Measurements from ENCODE around the gene TK2.

The TK2 gene

DNA sequence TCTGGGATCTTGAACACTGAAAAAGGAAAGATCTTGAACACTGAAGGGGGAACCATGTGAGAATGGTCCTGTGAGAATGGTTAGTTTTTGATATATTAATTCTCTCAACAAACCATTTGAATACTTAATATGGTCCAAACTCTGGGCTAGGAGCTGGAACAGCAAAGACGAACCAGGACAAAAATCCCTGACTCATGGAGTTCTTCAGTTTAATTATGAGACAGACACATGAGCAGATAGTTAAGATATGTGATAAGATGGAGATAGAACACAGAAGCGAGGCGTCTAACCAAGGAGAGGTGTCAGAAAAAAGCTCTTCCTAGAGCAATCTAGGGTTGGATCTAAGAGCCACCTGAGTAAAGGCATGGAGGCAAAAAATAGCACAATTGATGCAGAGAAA, 4.1 kb upstream of the TK2 start:
- TF ChIP-seq, protein P1, sequence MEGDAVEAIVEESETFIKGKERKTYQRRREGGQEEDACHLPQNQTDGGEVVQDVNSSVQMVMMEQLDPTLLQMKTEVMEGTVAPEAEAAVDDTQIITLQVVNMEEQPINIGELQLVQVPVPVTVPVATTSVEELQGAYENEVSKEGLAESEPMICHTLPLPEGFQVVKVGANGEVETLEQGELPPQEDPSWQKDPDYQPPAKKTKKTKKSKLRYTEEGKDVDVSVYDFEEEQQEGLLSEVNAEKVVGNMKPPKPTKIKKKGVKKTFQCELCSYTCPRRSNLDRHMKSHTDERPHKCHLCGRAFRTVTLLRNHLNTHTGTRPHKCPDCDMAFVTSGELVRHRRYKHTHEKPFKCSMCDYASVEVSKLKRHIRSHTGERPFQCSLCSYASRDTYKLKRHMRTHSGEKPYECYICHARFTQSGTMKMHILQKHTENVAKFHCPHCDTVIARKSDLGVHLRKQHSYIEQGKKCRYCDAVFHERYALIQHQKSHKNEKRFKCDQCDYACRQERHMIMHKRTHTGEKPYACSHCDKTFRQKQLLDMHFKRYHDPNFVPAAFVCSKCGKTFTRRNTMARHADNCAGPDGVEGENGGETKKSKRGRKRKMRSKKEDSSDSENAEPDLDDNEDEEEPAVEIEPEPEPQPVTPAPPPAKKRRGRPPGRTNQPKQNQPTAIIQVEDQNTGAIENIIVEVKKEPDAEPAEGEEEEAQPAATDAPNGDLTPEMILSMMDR (conservative IDR thresholded peaks at IDR 0.05; ENCODE audit: control insufficient read depth, insufficient read depth, low read depth, low read length) = no peak
- DNase-seq (ENCODE audit: low read depth) = no peak
- no peak overlapping the region for H3K4me3 ChIP-seq (ENCODE audit: control insufficient read depth, low read depth, low read length)

DNA sequence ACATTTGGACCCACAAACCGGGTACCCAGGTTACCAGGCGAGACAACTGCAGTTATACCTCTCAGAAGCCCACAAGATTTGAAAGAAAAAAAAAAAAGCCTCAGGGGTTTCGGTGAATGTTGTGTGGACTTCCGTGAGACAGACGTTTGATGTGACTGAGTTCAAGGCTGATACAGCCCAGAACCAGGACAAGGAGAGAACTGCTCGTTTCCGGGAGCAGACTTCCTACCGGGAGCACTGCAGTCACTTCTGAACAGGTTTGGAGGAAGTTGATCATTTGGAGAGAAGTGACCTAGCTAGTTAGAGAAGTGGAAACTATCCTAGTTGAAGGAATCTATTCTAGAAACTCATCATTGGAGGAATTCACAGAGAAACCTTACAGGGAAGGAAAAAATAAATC, 3.3 kb upstream of the TK2 start:
- TF ChIP-seq, protein P1 (conservative IDR thresholded peaks at IDR 0.05; ENCODE audit: control insufficient read depth, insufficient read depth, low read depth, low read length) = no peak
- peak overlapping the region; percentile 80 for H3K4me3 ChIP-seq (ENCODE audit: control insufficient read depth, low read depth, low read length)
- peak; percentile 14 for DNase-seq (ENCODE audit: low read depth)

DNA sequence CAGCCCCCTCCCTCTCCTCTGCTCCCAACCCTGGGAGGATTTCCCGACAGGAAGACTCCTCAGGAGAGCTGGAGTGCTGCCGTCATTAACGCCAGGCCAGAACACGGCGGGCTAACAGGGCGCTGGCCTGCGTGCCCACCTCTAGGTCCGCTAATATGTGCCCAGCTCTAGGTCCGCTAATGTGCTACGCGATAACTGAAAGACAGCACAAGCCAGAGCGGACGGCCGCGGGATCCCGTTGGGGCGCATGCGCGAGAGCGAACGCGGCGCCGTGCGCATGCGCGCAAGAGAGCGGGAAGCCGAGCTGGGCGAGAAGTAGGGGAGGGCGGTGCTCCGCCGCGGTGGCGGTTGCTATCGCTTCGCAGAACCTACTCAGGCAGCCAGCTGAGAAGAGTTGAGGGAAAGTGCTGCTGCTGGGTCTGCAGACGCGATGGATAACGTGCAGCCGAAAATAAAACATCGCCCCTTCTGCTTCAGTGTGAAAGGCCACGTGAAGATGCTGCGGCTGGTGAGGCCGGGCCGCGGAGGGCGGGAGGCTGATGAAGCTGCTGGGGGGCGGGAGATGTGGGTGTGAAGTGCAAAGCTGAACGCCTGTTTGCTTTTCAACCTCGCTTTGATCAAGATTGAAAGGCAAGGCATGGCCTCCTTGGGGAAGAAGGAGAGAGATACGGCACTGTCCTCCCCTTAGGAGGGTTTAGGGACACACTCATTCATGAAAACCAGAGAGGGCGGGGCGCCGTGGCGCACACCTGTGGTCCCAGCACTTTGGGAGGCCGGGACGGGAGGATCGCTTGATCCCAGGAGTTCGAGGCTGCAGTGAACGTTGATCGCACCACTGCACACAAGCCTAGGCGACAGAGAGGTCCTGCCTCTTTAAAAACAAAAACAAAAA, 2.6 kb upstream of the TK2 start, which contains the start of gene CKLF:
CKLF (plus strand) TSS at position 291 of the 892 bp plus-strand sequence; CDS start at position 431, 140 bp downstream.
- peak; percentile 81 for DNase-seq (ENCODE audit: low read depth)
- peak within 1 kb of the TSS; percentile 80 for H3K4me3 ChIP-seq (ENCODE audit: control insufficient read depth, low read depth, low read length)
- TF ChIP-seq, protein P1 (conservative IDR thresholded peaks at IDR 0.05; ENCODE audit: control insufficient read depth, insufficient read depth, low read depth, low read length) = no peak

DNA sequence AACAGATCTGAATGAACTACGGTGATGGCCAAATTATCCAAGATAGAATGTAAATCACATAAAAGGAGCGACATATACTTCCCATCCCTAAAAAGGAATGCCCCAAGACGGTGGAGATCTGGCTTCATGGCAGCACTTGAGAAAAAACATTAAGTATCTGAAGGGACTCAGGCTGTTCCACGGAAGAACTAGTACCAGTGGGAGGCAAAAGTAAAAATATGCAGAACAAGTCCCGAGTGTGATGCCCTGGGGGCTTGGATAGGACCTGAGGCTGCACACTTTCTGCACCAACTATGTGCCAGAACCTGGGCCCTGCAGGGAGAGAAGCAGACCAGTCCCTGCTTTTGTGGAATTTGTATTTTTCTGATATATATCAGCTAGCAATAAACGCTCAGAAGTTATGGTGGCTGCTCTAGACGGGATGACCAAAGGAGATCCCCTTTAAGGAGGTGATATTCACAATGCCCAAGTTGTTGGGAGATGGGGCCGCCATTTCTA, 1.9 kb upstream of the TK2 start:
- peak overlapping the region; percentile 80 for H3K4me3 ChIP-seq (ENCODE audit: control insufficient read depth, low read depth, low read length)
- TF ChIP-seq, protein P1 (conservative IDR thresholded peaks at IDR 0.05; ENCODE audit: control insufficient read depth, insufficient read depth, low read depth, low read length) = no peak
- no peak for DNase-seq (ENCODE audit: low read depth)

DNA sequence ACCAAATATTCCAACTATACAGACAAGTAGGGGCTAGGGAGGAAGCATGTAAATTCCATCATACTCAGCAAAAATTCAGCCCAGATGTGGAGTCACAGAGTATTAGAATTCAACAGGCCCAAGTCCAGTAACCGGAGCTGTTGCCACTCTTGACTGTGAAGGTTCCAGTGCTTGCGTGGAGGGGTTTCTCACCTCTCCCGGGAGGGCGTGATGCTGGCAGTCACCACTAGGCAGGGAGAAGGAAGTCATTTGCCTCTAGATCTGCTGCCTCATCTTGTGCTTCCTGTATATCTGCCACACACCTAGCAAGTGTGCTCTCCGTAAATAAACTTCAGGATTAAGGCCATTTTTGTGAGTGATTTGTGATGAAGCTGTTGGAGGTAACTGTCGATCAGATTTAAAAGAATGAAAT, 1.4 kb upstream of the TK2 start:
- TF ChIP-seq, protein P1 (conservative IDR thresholded peaks at IDR 0.05; ENCODE audit: control insufficient read depth, insufficient read depth, low read depth, low read length) = peak; percentile 20
- no peak overlapping the region for H3K4me3 ChIP-seq (ENCODE audit: control insufficient read depth, low read depth, low read length)
- peak; percentile 41 for DNase-seq (ENCODE audit: low read depth)

DNA sequence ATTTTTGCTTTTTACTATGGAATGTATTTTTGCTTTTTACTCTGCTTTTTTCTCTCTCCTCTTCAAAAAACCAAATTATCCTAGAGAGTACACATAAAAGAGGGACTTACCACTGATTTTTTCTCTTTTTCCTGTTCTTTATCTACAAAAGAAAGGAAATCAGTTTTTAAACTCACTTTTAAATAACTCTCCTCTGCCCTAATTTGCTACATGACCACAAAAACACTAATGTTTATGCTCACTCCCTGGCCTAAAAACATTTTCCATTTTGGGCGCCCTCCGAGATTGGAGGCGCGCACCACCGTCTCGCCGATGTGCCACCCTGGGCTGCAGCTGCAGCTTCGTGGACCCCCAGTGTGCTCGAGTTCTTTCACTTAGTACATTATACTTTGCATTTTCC, 1.1 kb downstream of the TK2 start:
- TF ChIP-seq, protein P1 (conservative IDR thresholded peaks at IDR 0.05; ENCODE audit: control insufficient read depth, insufficient read depth, low read depth, low read length) = no peak
- peak overlapping the region; percentile 71 for H3K4me3 ChIP-seq (ENCODE audit: control insufficient read depth, low read depth, low read length)
- DNase-seq (ENCODE audit: low read depth) = no peak

All from fibroblast of mammary gland (primary cell).